Measurements from ENCODE around the gene HNRNPA1. TPM values are rescaled to one million over a fixed set of nuclear protein-coding genes. Genes with fewer than 3 reads are reported as not detected.
A peak's percentile ranks its signal among the peaks of the same experiment; 100 is the strongest.

Gene HNRNPA1
- total RNA-seq, 2 donors from 2014 or later = 246 to 247 TPM

- no peak for TF ChIP-seq POLR2A (IDR thresholded peaks at IDR 0.05)
- Histone ChIP-seq H3K27me3 (no peaks in the 10 kb centered on the region), H3K4me1 (peaks cover 14% of the 10 kb centered on the region), H3K27ac (no peak overlapping the region), H3K4me3 (no peak overlapping the region), H3K36me3 (replicated peaks in 1 of 2; ENCODE audit: insufficient read depth in 1 of 2, low read depth in 2 of 2) (no peaks in the 10 kb centered on the region), H3K9me3 (no peaks in the 10 kb centered on the region)
- DNase-seq (no peak), ATAC-seq (no peak)
- 69 to 75% methylated on average over 5 of the region's 5 CpGs for WGBS, 2 donors
- intact Hi-C loops (cut with DNase I) = no loop called here
Observed at GRCh38 chr12:54296393-54297099, 16.0 kb downstream of the HNRNPA1 start.

GRCh38 chr12:54298904-54299303 is 18.4 kb downstream of the HNRNPA1 start:
- no peaks in the 10 kb centered on the region for H3K36me3 ChIP-seq (replicated peaks in 1 of 2; ENCODE audit: insufficient read depth in 1 of 2, low read depth in 2 of 2)
- 76 to 88% methylated on average over 4 to 5 of the region's 5 CpGs for WGBS, 2 donors
- DNase-seq = no peak
- H3K4me3 ChIP-seq = no peak overlapping the region
- TF ChIP-seq, protein P1, sequence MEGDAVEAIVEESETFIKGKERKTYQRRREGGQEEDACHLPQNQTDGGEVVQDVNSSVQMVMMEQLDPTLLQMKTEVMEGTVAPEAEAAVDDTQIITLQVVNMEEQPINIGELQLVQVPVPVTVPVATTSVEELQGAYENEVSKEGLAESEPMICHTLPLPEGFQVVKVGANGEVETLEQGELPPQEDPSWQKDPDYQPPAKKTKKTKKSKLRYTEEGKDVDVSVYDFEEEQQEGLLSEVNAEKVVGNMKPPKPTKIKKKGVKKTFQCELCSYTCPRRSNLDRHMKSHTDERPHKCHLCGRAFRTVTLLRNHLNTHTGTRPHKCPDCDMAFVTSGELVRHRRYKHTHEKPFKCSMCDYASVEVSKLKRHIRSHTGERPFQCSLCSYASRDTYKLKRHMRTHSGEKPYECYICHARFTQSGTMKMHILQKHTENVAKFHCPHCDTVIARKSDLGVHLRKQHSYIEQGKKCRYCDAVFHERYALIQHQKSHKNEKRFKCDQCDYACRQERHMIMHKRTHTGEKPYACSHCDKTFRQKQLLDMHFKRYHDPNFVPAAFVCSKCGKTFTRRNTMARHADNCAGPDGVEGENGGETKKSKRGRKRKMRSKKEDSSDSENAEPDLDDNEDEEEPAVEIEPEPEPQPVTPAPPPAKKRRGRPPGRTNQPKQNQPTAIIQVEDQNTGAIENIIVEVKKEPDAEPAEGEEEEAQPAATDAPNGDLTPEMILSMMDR (IDR thresholded peaks at IDR 0.05) = no peak
- TF ChIP-seq POLR2A (IDR thresholded peaks at IDR 0.05) = no peak
- no peaks in the 10 kb centered on the region for H3K27me3 ChIP-seq
- H3K27ac ChIP-seq = no peak overlapping the region
- peaks cover 18% of the 10 kb centered on the region for H3K4me1 ChIP-seq
- no peak for ATAC-seq
- H3K9me3 ChIP-seq = no peaks in the 10 kb centered on the region
- intact Hi-C loops (cut with DNase I) = no loop called here

GRCh38 chr12:54299515-54300224 is 19.1 kb downstream of the HNRNPA1 start:
- no peak overlapping the region for H3K27ac ChIP-seq
- no peak for DNase-seq
- H3K27me3 ChIP-seq = no peaks in the 10 kb centered on the region
- intact Hi-C loops (cut with DNase I) = no loop called here
- ATAC-seq = no peak
- TF ChIP-seq, protein P1 (IDR thresholded peaks at IDR 0.05) = no peak
- no peak for TF ChIP-seq POLR2A (IDR thresholded peaks at IDR 0.05)
- H3K9me3 ChIP-seq = no peaks in the 10 kb centered on the region
- H3K36me3 ChIP-seq (replicated peaks in 1 of 2; ENCODE audit: insufficient read depth in 1 of 2, low read depth in 2 of 2) = no peaks in the 10 kb centered on the region
- 64 to 77% methylated on average over 8 of the region's 8 CpGs for WGBS, 2 donors
- peaks cover 25% of the 10 kb centered on the region for H3K4me1 ChIP-seq
- no peak overlapping the region for H3K4me3 ChIP-seq

- ATAC-seq = no peak
- WGBS, 2 donors = 28 to 46% methylated on average over 3 of the region's 3 CpGs
- Histone ChIP-seq H3K9me3 (no peaks in the 10 kb centered on the region), H3K4me1 (peaks cover 26% of the 10 kb centered on the region), H3K27ac (no peak overlapping the region), H3K4me3 (peak overlapping the region in 1 of 2 donors; percentile 8), H3K27me3 (no peaks in the 10 kb centered on the region), H3K36me3 (replicated peaks in 1 of 2; ENCODE audit: insufficient read depth in 1 of 2, low read depth in 2 of 2) (no peaks in the 10 kb centered on the region)
- intact Hi-C loops (cut with DNase I) = no loop called here
- no peak for DNase-seq
- no peak for TF ChIP-seq POLR2A (IDR thresholded peaks at IDR 0.05)
- TF ChIP-seq, protein P1 (IDR thresholded peaks at IDR 0.05) = no peak
Observed at GRCh38 chr12:54300225-54300731, 19.8 kb downstream of the HNRNPA1 start.

GRCh38 chr12:54300732-54301427 is 20.4 kb downstream of the HNRNPA1 start, which contains the start of gene NFE2:
TSS of gene NFE2 (minus strand) at chr12:54301015. CDS start at chr12:54295248, 5,767 bp downstream.
- H3K4me3 ChIP-seq = peak within 1 kb of the TSS in 1 of 2 donors; percentile 8
- no peaks in the 10 kb centered on the region for H3K36me3 ChIP-seq (replicated peaks in 1 of 2; ENCODE audit: insufficient read depth in 1 of 2, low read depth in 2 of 2)
- DNase-seq = peak; percentile 59 to 74 (median 66)
- peaks cover 26% of the 10 kb centered on the region for H3K4me1 ChIP-seq
- TF ChIP-seq, protein P1 (IDR thresholded peaks at IDR 0.05) = peak in 3 of 7 experiments; percentile 16 to 22 (median 22)
- peak in 1 of 3 donors; percentile 31 for TF ChIP-seq POLR2A (IDR thresholded peaks at IDR 0.05)
- intact Hi-C loops (cut with DNase I) = no loop called here
- no peak within 1 kb of the TSS for H3K27ac ChIP-seq
- 1% methylated on average over 15 to 25 of the region's 26 CpGs for WGBS, 2 donors
- peak; percentile 69 for ATAC-seq
- no peaks in the 10 kb centered on the region for H3K27me3 ChIP-seq
- H3K9me3 ChIP-seq = no peaks in the 10 kb centered on the region
